ENCODE measurements around the gene NT5C1B.

Gene NT5C1B

GRCh38 chr2:18546567-18546966, 42.8 kb downstream of the NT5C1B start:
- no peak for FAIRE-seq
- TF ChIP-seq POLR2A (IDR thresholded peaks at IDR 0.05; ENCODE audit: low read depth, low read length) (no peak), POLR2AphosphoS5 (IDR thresholded peaks at IDR 0.05; ENCODE audit: low read depth, low read length) (no peak), TAF1 (IDR thresholded peaks at IDR 0.05; ENCODE audit: borderline replicate concordance, low read depth, low read length) (no peak)
- no peak for DNase-seq (ENCODE audit: insufficient read length)

GRCh38 chr2:18545384-18545783, 44.0 kb downstream of the NT5C1B start:
- no peak for FAIRE-seq
- no peak for DNase-seq (ENCODE audit: insufficient read length)
- TF ChIP-seq TAF1 (IDR thresholded peaks at IDR 0.05; ENCODE audit: borderline replicate concordance, low read depth, low read length) = no peak
- no peak for TF ChIP-seq POLR2A (IDR thresholded peaks at IDR 0.05; ENCODE audit: low read depth, low read length)
- no peak for TF ChIP-seq POLR2AphosphoS5 (IDR thresholded peaks at IDR 0.05; ENCODE audit: low read depth, low read length)

- DNase-seq (ENCODE audit: insufficient read length) = no peak
- TF ChIP-seq TAF1 (IDR thresholded peaks at IDR 0.05; ENCODE audit: borderline replicate concordance, low read depth, low read length) = no peak
- no peak for TF ChIP-seq POLR2A (IDR thresholded peaks at IDR 0.05; ENCODE audit: low read depth, low read length)
- no peak for TF ChIP-seq POLR2AphosphoS5 (IDR thresholded peaks at IDR 0.05; ENCODE audit: low read depth, low read length)
These were observed 45.2 kb downstream of the NT5C1B start for GRCh38 chr2:18544171-18544570.

GRCh38 chr2:18540872-18541271, 48.5 kb downstream of the NT5C1B start:
- no peak for TF ChIP-seq POLR2A (IDR thresholded peaks at IDR 0.05; ENCODE audit: low read depth, low read length)
- no peak for TF ChIP-seq TAF1 (IDR thresholded peaks at IDR 0.05; ENCODE audit: borderline replicate concordance, low read depth, low read length)
- TF ChIP-seq POLR2AphosphoS5 (IDR thresholded peaks at IDR 0.05; ENCODE audit: low read depth, low read length) = no peak
- DNase-seq (ENCODE audit: insufficient read length) (no peak), FAIRE-seq (no peak)

More at GRCh38 chr2:18544171-18544570, 45.2 kb downstream of the NT5C1B start:
- FAIRE-seq = no peak

- no peak for FAIRE-seq
- TF ChIP-seq TAF1 (IDR thresholded peaks at IDR 0.05; ENCODE audit: borderline replicate concordance, low read depth, low read length) (no peak), POLR2A (IDR thresholded peaks at IDR 0.05; ENCODE audit: low read depth, low read length) (no peak), POLR2AphosphoS5 (IDR thresholded peaks at IDR 0.05; ENCODE audit: low read depth, low read length) (no peak)
- no peak for DNase-seq (ENCODE audit: insufficient read length)
These were observed 52.7 kb downstream of the NT5C1B start for GRCh38 chr2:18536697-18537096.

GRCh38 chr2:18536100-18536499, 53.3 kb downstream of the NT5C1B start:
- no peak for DNase-seq (ENCODE audit: insufficient read length)
- TF ChIP-seq TAF1 (IDR thresholded peaks at IDR 0.05; ENCODE audit: borderline replicate concordance, low read depth, low read length) (no peak), POLR2AphosphoS5 (IDR thresholded peaks at IDR 0.05; ENCODE audit: low read depth, low read length) (no peak), POLR2A (IDR thresholded peaks at IDR 0.05; ENCODE audit: low read depth, low read length) (no peak)
- no peak for FAIRE-seq

GRCh38 chr2:18531194-18531593, 58.2 kb downstream of the NT5C1B start:
- DNase-seq (ENCODE audit: insufficient read length) (no peak), FAIRE-seq (no peak)
- TF ChIP-seq TAF1 (IDR thresholded peaks at IDR 0.05; ENCODE audit: borderline replicate concordance, low read depth, low read length) (no peak), POLR2A (IDR thresholded peaks at IDR 0.05; ENCODE audit: low read depth, low read length) (no peak), POLR2AphosphoS5 (IDR thresholded peaks at IDR 0.05; ENCODE audit: low read depth, low read length) (no peak)

- no peak for FAIRE-seq
- TF ChIP-seq TAF1 (IDR thresholded peaks at IDR 0.05; ENCODE audit: borderline replicate concordance, low read depth, low read length) (no peak), POLR2A (IDR thresholded peaks at IDR 0.05; ENCODE audit: low read depth, low read length) (no peak), POLR2AphosphoS5 (IDR thresholded peaks at IDR 0.05; ENCODE audit: low read depth, low read length) (no peak)
- DNase-seq (ENCODE audit: insufficient read length) = no peak
These were observed 61.5 kb downstream of the NT5C1B start for GRCh38 chr2:18527822-18528221.

GRCh38 chr2:18527326-18527725, 62.0 kb downstream of the NT5C1B start:
- DNase-seq (ENCODE audit: insufficient read length) = no peak
- no peak for FAIRE-seq

GRCh38 chr2:18526429-18526828, 62.9 kb downstream of the NT5C1B start:
- no peak for TF ChIP-seq TAF1 (IDR thresholded peaks at IDR 0.05; ENCODE audit: borderline replicate concordance, low read depth, low read length)
- no peak for TF ChIP-seq POLR2AphosphoS5 (IDR thresholded peaks at IDR 0.05; ENCODE audit: low read depth, low read length)
- no peak for TF ChIP-seq POLR2A (IDR thresholded peaks at IDR 0.05; ENCODE audit: low read depth, low read length)
- DNase-seq (ENCODE audit: insufficient read length) (no peak), FAIRE-seq (no peak)

More at GRCh38 chr2:18527326-18527725, 62.0 kb downstream of the NT5C1B start:
- TF ChIP-seq POLR2AphosphoS5 (IDR thresholded peaks at IDR 0.05; ENCODE audit: low read depth, low read length) (no peak), POLR2A (IDR thresholded peaks at IDR 0.05; ENCODE audit: low read depth, low read length) (no peak), TAF1 (IDR thresholded peaks at IDR 0.05; ENCODE audit: borderline replicate concordance, low read depth, low read length) (no peak)

GRCh38 chr2:18525852-18526251, 63.5 kb downstream of the NT5C1B start:
- TF ChIP-seq POLR2AphosphoS5 (IDR thresholded peaks at IDR 0.05; ENCODE audit: low read depth, low read length) (no peak), POLR2A (IDR thresholded peaks at IDR 0.05; ENCODE audit: low read depth, low read length) (no peak), TAF1 (IDR thresholded peaks at IDR 0.05; ENCODE audit: borderline replicate concordance, low read depth, low read length) (no peak)
- no peak for FAIRE-seq
- DNase-seq (ENCODE audit: insufficient read length) = no peak

- no peak for FAIRE-seq
- TF ChIP-seq TAF1 (IDR thresholded peaks at IDR 0.05; ENCODE audit: borderline replicate concordance, low read depth, low read length) = no peak
- no peak for TF ChIP-seq POLR2AphosphoS5 (IDR thresholded peaks at IDR 0.05; ENCODE audit: low read depth, low read length)
- TF ChIP-seq POLR2A (IDR thresholded peaks at IDR 0.05; ENCODE audit: low read depth, low read length) = no peak
These were observed 64.1 kb downstream of the NT5C1B start for GRCh38 chr2:18525236-18525635.

More at GRCh38 chr2:18525236-18525635, 64.1 kb downstream of the NT5C1B start:
- DNase-seq (ENCODE audit: insufficient read length) = no peak

All from GM12892 (cell line).